GM19099 (cell line): ENCODE measurements around the gene PEX5L.

Source experiments
- POLR2A ChIP-seq: IDR thresholded peaks from 3 replicates; pipeline ENCODE4 v1.6.1; 2011; ENCODE audit warnings: low read depth; ENCODE audit not compliant: insufficient read length; ENCODE audit errors: extremely low read depth

PEX5L gene

GRCh38 chr3:179772297-179772696 lies 264.4 kb downstream of the PEX5L start:
- TF ChIP-seq POLR2A, result no peak

DNA sequence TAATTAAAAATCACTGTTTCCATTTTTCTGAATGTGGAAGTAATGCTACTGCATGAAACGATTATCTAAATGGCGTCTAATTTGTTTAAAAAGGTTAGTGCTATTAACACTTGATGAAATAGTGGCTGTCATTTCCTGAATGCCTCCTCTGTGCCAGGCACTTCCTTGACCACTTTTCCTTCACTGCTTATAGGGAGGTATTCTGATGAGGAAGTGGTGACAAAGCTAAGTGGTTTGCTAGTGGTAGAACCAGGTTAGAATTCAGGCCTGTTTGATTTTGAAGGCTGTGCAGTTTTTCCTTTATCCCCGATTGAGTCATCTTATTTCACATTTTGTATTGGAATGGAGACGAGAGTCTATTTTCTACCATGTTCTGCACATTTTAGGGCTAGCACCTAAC lies 264.9 kb downstream of the PEX5L start:
- TF ChIP-seq POLR2A, result no peak

GRCh38 chr3:179769411-179770247 lies 267.1 kb downstream of the PEX5L start:
- TF ChIP-seq POLR2A, result no peak

DNA sequence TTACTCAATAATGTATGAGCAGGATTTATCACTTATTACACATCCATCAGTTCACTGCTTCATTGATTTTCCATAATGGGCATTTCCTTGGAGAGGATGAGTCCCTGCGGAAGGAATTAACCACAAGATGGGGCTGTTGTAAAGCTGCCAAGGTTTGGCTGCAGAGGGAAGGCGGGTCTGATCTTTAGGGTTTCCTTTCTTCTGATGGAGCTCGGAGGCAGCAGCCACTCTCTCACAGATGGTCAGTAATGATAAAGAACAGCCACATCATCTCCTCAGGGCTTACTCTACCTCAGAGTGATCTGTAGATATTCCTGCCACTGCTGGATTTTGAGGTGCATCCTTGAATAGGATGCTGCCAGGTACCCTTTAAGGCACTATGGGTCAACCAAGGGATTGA lies 268.7 kb downstream of the PEX5L start:
- TF ChIP-seq POLR2A, result no peak

GRCh38 chr3:179766416-179767133 lies 270.2 kb downstream of the PEX5L start:
- TF ChIP-seq POLR2A, result no peak

DNA sequence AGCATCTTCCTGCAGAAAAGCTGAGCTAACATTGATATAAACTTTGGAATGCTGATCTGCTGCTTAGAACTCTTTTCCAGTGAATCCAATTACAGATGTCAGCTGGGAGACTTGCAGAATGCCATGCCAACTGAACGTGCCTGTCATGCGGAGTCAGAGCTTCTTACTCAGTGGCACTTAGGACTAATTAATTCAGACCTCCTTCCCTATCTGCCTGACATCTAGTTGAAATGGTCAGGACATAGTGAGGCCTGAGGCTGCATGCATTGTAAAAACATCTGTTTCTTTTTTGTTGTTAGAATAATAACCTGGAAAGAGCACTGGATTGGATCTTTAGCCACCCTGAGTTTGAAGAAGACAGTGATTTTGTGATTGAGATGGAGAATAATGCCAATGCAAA lies 271.3 kb downstream of the PEX5L start:
- no peak for TF ChIP-seq POLR2A

DNA sequence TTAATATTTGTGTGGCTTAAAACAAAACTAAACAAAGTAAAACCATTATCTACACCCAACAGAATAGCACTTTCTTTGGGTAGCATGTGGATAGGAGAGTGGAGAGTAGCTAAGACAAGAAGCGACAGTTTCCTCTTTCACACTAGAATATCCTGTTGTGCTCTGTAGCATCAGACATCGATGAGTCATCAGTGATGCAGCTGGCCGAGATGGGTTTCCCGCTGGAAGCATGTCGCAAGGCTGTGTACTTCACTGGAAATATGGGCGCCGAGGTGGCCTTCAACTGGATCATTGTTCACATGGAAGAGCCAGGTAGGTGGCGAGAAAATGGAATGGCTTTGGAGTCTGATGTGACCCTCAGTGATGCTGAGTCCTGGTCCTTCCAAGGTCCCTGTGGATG lies 275.8 kb downstream of the PEX5L start:
- TF ChIP-seq POLR2A, result no peak

DNA sequence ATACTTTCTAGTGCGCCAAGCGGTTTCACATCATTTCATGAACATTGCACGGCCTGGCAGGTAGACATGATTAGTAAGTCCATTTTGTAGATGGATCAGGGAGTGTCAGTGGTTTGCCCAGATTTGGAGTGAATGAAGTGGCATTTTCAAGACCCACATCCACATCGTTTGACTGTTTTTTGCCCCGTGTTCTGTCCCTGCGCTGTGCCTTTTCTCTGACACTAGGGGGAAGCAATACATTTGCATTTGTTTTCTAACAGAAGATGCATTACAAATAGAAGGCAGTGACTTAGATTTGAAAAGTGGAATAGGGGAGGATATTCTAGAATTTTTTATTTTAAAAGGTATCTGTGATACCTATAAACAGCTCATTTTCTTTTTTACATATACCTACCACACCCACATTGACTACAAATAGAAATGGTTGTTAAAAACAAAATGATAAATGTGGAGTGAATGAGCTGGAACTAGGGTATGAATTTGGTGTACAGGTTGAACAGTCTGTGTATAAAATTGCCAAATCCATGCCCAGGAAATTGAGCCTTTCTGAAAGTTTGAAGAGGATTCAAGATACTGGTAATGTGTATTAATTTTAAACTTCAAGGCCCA lies 285.9 kb downstream of the PEX5L start:
- no peak for TF ChIP-seq POLR2A

DNA sequence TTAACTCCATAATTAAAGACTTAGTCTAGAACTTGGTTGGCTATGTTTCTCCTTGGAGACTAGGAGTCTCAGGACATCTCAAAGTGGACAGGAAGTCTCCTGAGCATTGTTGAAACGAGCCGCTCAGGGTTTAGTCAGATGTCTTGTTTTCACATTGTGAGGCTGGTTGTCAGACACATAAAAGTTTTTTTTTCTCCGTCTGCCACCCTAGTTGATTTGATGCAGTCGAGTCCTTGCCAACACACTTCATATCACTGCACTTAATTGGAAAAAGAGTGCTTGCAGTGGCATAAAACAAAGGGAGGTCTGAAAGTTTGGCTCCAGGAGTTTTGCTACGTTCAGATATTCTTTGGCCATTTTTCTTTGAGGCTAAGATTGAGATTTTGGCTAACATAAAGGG lies 291.0 kb downstream of the PEX5L start:
- no peak for TF ChIP-seq POLR2A

DNA sequence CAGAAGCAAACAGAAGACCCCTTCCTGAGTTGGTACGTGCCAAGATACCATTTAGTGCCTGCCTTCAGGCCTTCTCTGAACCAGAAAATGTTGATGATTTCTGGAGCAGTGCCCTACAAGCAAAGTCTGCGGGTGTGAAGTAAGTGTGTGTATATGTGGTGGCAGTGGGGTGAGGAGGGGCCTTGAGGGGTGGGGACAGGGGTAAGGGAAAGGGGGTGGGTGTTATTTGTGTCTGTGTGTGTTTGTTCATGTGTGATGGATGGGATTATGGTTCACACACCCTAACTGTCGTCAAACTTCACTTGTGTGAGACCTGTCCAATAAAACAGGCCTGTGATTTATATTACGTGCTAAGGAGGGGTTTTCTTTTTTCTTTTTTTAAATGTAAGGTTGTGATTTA lies 291.7 kb downstream of the PEX5L start:
- no peak for TF ChIP-seq POLR2A
